GM10248 (cell line): Measurements from ENCODE around the gene PREX1.

Experiments used
- CTCF ChIA-PET: fragments of 300-600 bp; sonication (Branson Sonifier 250); formaldehyde crosslinking; extraction: SDS; loops from one replicate; lab custom pipeline; 2021; ENCODE audit warnings: antibody characterized with exemption; lab: Yijun Ruan, JAX
- POLR2A ChIA-PET: fragments of 350-650 bp; sonication (Branson Sonifier 250); formaldehyde crosslinking; extraction: SDS; loops from one replicate; lab custom pipeline; 2020; ENCODE audit warnings: antibody characterized with exemption; lab: Yijun Ruan, JAX
- DNase-seq: peaks from one replicate; pipeline ENCODE4 v3.0.0; 2012; ENCODE audit errors: extremely low spot score
- CTCF ChIP-seq: IDR thresholded peaks from 2 replicates; pipeline ENCODE4 v1.5.1; 2012; ENCODE audit warnings: mild to moderate bottlenecking, low read depth; ENCODE audit errors: extremely low read depth, missing control alignments, control extremely low read depth

PREX1 gene

GRCh38 chr20:48855046-48855445 lies 27.2 kb upstream of the PREX1 start:
- DNase-seq: no peak
- no peak for TF ChIP-seq CTCF
- ChIA-PET POLR2A (no interaction called here), CTCF (interaction anchor here (1.0 kb wide), 1 partner anchor 10 kb away, joined by 3 read pairs; no protein-coding TSS in a partner anchor)

- CTCF ChIA-PET: no interaction called here
- DNase-seq: no peak
- POLR2A ChIA-PET: no interaction called here
- TF ChIP-seq CTCF: no peak
Observed at GRCh38 chr20:48852609-48853008, 24.8 kb upstream of the PREX1 start.

GRCh38 chr20:48851579-48851978 lies 23.8 kb upstream of the PREX1 start:
- ChIA-PET CTCF (no interaction called here), POLR2A (no interaction called here)
- no peak for TF ChIP-seq CTCF
- DNase-seq: no peak

GRCh38 chr20:48850977-48851299 lies 23.1 kb upstream of the PREX1 start:
- no peak for DNase-seq
- ChIA-PET POLR2A (no interaction called here), CTCF (interaction anchor here (1.7 to 2.3 kb wide), 2 partner anchors 10 to 55 kb away, joined by 4 to 12 read pairs; no protein-coding TSS in a partner anchor)
- no peak for TF ChIP-seq CTCF

GRCh38 chr20:48850257-48850976 lies 22.6 kb upstream of the PREX1 start:
- POLR2A ChIA-PET: no interaction called here
- no peak for TF ChIP-seq CTCF
- CTCF ChIA-PET: interaction anchor here (1.1 to 2.3 kb wide), 4 partner anchors 9 to 1221 kb away, joined by 3 to 12 read pairs (median 4); no protein-coding TSS in a partner anchor
- DNase-seq: no peak

- POLR2A ChIA-PET: no interaction called here
- CTCF ChIA-PET: interaction anchor here (1.0 to 2.3 kb wide), 6 partner anchors 7 to 1222 kb away, joined by 3 to 12 read pairs (median 4); no protein-coding TSS in a partner anchor
Observed at GRCh38 chr20:48849779-48850178, 22.0 kb upstream of the PREX1 start.

More at GRCh38 chr20:48849779-48850178, 22.0 kb upstream of the PREX1 start:
- no peak for DNase-seq
- no peak for TF ChIP-seq CTCF
